GM19193 (cell line): ENCODE measurements around the gene SCCPDH.

Experiments used
- POLR2A ChIP-seq: IDR thresholded peaks from 4 replicates; pipeline ENCODE4 v1.6.1; 2011; ENCODE audit not compliant: insufficient read depth, insufficient read length; ENCODE audit errors: extremely low read depth

SCCPDH gene

GRCh38 chr1:246769306-246769705, 45.1 kb downstream of the SCCPDH start:
- no peak for TF ChIP-seq POLR2A

DNA sequence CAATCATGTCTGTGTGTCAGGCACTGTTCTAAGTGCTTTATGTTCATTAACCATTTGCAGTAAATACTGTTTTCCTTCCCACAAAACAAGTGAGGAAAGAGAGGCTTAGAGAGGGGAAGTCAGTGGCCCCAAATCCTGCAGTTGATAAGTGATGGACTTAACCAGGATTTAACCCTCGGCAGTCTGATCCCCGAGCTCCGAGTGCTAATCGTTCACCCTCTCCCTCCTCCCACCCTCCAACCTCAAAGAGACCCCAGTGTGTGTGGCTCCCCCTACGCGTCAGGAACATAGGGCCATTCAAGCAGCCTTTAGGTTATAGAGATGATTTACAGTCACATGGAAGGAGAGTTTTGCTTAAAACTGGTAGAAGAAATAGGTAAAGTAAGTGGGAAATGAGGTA, 47.2 kb downstream of the SCCPDH start:
- no peak for TF ChIP-seq POLR2A

DNA sequence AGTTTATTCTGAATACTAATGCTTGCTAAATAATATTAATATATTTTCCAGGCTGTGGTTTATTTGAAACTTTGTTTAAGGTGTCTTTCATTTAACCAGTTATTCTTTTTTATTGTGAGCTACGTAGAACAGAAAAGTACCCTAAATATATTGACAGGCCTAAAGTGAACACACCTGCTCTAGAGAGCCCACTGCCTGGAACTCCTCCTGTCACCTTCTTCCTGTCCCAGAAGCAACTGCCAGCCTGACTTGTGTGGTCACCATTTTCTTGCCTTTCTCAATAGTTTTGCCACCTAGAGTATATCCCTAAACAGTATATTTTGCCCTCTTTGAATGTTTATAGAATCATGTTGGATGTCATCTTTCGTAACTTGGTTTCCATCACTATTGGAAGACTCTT, 48.5 kb downstream of the SCCPDH start:
- TF ChIP-seq POLR2A = no peak

DNA sequence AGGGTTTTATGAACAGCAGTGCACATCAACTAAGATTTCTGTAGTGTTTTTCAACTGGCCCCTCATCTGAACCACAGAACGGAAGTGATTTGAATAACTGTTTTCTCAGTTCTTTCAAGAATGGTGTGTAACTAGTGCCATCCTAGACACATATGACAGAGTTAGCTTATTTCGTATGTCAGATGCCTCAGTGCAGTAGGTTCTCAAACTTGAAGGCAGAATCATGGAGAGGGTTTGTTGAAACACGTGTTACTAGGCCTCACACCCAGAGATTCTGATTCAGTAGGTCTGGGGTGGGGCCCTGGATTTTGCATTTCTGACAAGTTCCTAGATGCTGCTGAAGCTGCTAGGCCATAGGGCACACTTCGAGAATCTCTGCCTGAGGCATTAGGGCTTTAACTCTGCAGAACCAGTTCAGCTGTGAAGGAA, 49.0 kb downstream of the SCCPDH start:
- no peak for TF ChIP-seq POLR2A

DNA sequence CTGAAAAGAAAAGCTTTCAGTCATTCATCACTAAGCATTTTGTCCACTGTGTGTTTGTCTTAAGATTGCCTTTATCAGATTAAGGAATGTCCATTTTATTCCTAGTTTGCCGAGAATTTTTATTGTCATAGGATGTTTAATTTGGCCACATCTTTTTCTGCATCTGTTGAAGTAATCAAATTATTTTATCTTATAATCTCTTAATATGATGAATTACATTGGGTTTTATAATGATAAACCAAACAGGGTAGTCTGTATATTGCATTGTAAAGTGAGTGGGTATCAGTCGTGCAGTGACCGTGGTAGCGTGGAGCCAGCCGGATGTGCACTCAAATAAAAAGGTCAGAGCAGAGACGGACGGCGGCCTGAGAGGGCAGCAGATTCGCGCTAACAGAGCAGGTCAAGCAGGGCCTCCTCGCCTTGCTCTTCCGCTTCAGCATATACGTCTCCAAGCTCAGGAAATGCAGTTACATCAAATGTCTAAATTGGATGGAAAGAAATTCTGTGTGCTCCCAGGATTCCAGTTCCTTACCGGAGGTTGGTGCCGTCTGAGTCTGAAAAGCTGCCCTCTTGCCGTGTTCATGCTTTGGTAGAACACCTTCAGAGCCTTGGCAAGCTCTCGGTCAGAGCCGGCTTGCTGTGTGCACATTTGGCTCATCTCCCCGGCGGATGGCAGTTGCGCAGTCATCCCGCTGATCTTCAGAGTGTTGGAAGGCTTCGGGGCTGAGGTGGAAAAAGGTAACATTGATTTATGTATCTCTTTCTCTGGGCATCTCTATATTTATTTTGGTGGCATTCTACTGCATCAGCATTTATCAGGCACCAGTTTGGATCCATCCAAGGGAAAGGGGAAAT, 51.5 kb downstream of the SCCPDH start:
- no peak for TF ChIP-seq POLR2A

- no peak for TF ChIP-seq POLR2A
These were observed 52.7 kb downstream of the SCCPDH start for GRCh38 chr1:246776923-246777322.

GRCh38 chr1:246778663-246779062, 54.5 kb downstream of the SCCPDH start:
- TF ChIP-seq POLR2A = no peak

- no peak for TF ChIP-seq POLR2A
These were observed 55.5 kb downstream of the SCCPDH start for GRCh38 chr1:246779561-246780175.

DNA sequence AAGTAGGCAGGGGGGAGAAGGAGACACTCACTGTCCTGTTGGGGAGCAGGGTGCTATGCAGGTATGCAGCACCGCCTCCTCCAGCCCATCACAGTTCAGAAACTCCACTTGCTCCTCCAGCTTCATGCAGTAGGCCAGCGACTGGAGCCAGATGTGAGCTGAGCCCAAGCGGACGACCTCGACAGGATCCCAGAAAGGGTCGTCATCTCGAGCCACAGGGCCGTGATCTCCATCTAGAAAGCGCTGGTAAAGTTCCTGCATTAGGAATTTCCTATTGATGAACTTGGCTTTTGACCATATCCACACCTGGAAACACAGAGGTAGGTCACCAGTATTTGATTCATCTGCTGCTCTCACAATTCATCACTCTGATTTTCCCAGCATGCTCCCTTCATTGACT, 56.1 kb downstream of the SCCPDH start:
- no peak for TF ChIP-seq POLR2A

- no peak for TF ChIP-seq POLR2A
These were observed 57.0 kb downstream of the SCCPDH start for GRCh38 chr1:246781212-246781611.

DNA sequence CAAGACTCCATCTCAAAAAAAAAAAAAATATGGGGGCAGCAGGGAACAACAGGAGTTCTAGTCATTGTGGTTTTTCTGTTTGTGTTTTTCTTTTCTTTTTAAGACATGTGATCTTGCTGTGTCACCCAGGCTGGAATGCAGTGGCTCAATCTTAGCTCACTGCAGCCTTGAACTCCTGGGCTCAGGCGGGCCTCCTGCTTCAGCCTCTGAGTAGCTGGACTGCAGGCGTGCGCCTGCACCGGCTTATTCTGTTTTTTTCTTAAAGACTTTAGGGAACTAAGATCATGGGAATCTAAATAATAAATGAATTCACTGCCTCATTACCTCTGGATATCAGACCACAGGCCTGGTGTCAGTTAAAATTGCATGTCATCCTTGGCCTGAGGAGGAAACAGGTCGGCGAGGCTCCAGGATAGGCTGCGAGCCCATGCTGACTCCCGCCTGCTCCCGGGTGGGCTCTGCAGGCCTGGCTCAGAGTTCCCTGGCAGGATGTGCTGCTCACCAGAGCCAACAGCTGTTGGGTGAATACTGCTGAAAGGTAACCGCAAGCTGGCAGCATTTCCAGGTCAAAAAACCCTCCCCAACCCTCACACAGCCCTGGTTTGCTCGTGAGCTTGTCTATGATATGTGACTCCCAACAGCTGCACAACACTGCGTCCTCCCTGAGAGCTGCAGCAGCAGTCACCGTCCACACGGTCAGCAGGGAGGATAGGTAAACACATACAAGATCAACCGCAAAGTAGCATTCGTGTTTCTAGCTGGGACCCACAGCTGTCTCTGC, 58.1 kb downstream of the SCCPDH start:
- TF ChIP-seq POLR2A = no peak

- TF ChIP-seq POLR2A = no peak
These were observed 60.6 kb downstream of the SCCPDH start for GRCh38 chr1:246784621-246785493.

- TF ChIP-seq POLR2A = no peak
These were observed 61.4 kb downstream of the SCCPDH start for GRCh38 chr1:246785494-246786111.

DNA sequence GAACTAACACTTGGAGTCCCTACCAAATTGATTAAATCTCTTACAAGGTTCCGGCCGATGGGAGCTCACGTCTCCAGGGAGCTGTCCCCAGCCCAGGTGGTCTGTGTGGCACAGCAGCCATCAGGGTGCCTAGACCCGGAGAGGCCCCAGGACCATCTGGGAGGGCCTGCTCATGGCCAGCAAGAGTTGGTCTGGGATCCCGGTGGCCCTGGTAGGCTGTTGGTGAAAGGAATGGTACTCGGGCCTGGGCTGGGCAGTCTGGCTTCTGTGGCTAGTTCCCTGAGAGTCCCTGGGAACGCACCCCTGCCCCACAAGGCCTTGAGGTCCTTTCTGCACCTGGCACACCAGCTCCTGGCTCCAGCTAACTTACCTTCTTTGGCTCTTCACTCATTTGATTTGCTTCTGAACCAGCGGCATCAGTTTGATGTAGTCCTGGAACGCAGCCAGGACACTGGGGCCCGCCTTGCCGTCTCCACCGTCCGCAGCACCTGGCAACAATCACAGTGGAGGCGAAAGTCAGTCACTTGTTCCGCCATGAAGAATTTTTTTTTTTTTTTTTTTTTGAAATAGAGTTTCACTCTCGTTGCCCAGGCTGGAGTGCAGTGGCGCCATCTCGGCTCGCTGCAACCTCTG, 62.5 kb downstream of the SCCPDH start:
- TF ChIP-seq POLR2A = no peak
